ENCODE results near the gene AGAP1. TPM values are rescaled to one million over a fixed set of nuclear protein-coding genes. Genes with fewer than 3 reads are reported as not detected.

Gene AGAP1
- total and polyA plus RNA-seq, 4 donors: 2.0 to 8.5 (median 5.4) TPM

GRCh38 chr2:236070236-236070635 is 576.4 kb downstream of the AGAP1 start:
- TF ChIP-seq FOXA2 (IDR thresholded peaks at IDR 0.05) (no peak), REST (IDR thresholded peaks at IDR 0.05) (no peak), CTCF (IDR thresholded peaks at IDR 0.05; ENCODE audit: low read depth, low read length, missing input control) (no peak)
- Histone ChIP-seq H3K9me3 (ENCODE audit: control insufficient read depth in 4 of 4, low read length in 3 of 4) (no peaks in the 10 kb centered on the region), H3K27me3 (ENCODE audit: control insufficient read depth in 4 of 4, insufficient read depth in 4 of 4, low read length in 3 of 4) (no peaks in the 10 kb centered on the region), H3K4me3 (ENCODE audit: low read depth in 1 of 3, low read length in 3 of 3) (no peak overlapping the region), H3K36me3 (ENCODE audit: control insufficient read depth in 4 of 4, insufficient read depth in 3 of 4, low read depth in 1 of 4, low read length in 3 of 4) (no peaks in the 10 kb centered on the region), H3K9ac (ENCODE audit: low read depth in 1 of 2, low read length in 2 of 2) (no peak overlapping the region), H3K4me1 (ENCODE audit: control insufficient read depth in 4 of 4, insufficient read depth in 4 of 4, low read length in 3 of 4) (no peaks in the 10 kb centered on the region), H3K27ac (ENCODE audit: low read depth in 1 of 2, low read length in 2 of 2) (no peak overlapping the region)
- DNase-seq (ENCODE audit: low spot score): no peak
- WGBS: 90% methylated on average over 7 of the region's 7 CpGs

- H3K9me3 ChIP-seq (ENCODE audit: control insufficient read depth in 4 of 4, low read length in 3 of 4): no peaks in the 10 kb centered on the region
- no peak for DNase-seq (ENCODE audit: low spot score)
- no peak overlapping the region for H3K4me3 ChIP-seq (ENCODE audit: low read depth in 1 of 3, low read length in 3 of 3)
- no peak overlapping the region for H3K27ac ChIP-seq (ENCODE audit: low read depth in 1 of 2, low read length in 2 of 2)
- no peak overlapping the region for H3K9ac ChIP-seq (ENCODE audit: low read depth in 1 of 2, low read length in 2 of 2)
- no peak for TF ChIP-seq NR2F2 (IDR thresholded peaks at IDR 0.05)
- TF ChIP-seq HNF4A (conservative IDR thresholded peaks at IDR 0.05): no peak
- no peak for TF ChIP-seq HNF4G (IDR thresholded peaks at IDR 0.05)
- TF ChIP-seq FOXA2 (IDR thresholded peaks at IDR 0.05): no peak
- TF ChIP-seq RAD21 (IDR thresholded peaks at IDR 0.05): no peak
- TF ChIP-seq YY1 (IDR thresholded peaks at IDR 0.05): no peak
- TF ChIP-seq RXRA (IDR thresholded peaks at IDR 0.05): no peak
- no peak for TF ChIP-seq GABPA (IDR thresholded peaks at IDR 0.05 in 1 of 2, conservative IDR thresholded peaks at IDR 0.05 in 1 of 2)
- no peak for TF ChIP-seq ATF3 (IDR thresholded peaks at IDR 0.05)
- no peak for TF ChIP-seq SP1 (IDR thresholded peaks at IDR 0.05)
- no peak for TF ChIP-seq FOXA1 (IDR thresholded peaks at IDR 0.05)
- no peak for TF ChIP-seq EGR1 (IDR thresholded peaks at IDR 0.05; ENCODE audit: low read depth in 2 of 2)
- TF ChIP-seq CTCF (IDR thresholded peaks at IDR 0.05; ENCODE audit: low read depth, low read length, missing input control): no peak
- TF ChIP-seq ZBTB33 (IDR thresholded peaks at IDR 0.05): no peak
- TF ChIP-seq MAX (IDR thresholded peaks at IDR 0.05): no peak
- TF ChIP-seq JUND (IDR thresholded peaks at IDR 0.05): no peak
- TF ChIP-seq REST (IDR thresholded peaks at IDR 0.05): no peak
- no peak for TF ChIP-seq TAF1 (conservative IDR thresholded peaks at IDR 0.05)
- H3K4me1 ChIP-seq (ENCODE audit: control insufficient read depth in 4 of 4, insufficient read depth in 4 of 4, low read length in 3 of 4): no peaks in the 10 kb centered on the region
- no peaks in the 10 kb centered on the region for H3K36me3 ChIP-seq (ENCODE audit: control insufficient read depth in 4 of 4, insufficient read depth in 3 of 4, low read depth in 1 of 4, low read length in 3 of 4)
- 91% methylated on average over 4 of the region's 4 CpGs for WGBS
- H3K27me3 ChIP-seq (ENCODE audit: control insufficient read depth in 4 of 4, insufficient read depth in 4 of 4, low read length in 3 of 4): no peaks in the 10 kb centered on the region
Measured at GRCh38 chr2:236073246-236073645, 579.4 kb downstream of the AGAP1 start.

Data from liver (tissue), 9 donors.